Activated T-cell treated with anti-CD3 and anti-CD28 coated beads for 24 hours (primary cell): ENCODE measurements around the gene BRI3BP.
A peak's percentile ranks its signal among the peaks of the same experiment; 100 is the strongest.
"Not testable (repeated sequence)": the region's sequence is repeated elsewhere in the genome, so short reads cannot be mapped to it uniquely, and the experiment has no call there.

ENCODE experiments used
- DNase-seq: peaks from one replicate; pipeline ENCODE4 v3.0.0-alpha.2; 2020; ENCODE audit warnings: low read depth

BRI3BP gene

DNA sequence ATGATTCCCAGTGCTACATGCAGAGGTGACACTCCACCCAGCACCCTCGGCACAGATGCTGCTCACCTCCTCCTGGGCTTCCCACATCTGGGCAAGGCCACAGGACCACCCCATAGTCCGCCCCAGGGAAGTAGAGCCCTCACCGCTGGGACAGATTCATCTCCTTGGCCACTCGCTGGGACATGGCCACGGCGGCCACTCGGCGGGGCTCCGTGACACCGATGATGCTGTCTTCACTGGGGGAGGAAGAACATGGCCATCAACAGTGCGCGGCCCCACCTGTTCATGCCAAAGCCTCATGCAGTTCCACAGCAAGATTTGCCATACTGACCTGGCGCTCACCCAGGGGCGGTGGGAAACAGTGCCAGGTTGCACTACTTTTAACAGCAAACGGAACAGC, 18.2 kb upstream of the BRI3BP start:
- DNase-seq = no peak

GRCh38 chr12:124976999-124977398, 16.4 kb upstream of the BRI3BP start:
- no peak for DNase-seq

DNA sequence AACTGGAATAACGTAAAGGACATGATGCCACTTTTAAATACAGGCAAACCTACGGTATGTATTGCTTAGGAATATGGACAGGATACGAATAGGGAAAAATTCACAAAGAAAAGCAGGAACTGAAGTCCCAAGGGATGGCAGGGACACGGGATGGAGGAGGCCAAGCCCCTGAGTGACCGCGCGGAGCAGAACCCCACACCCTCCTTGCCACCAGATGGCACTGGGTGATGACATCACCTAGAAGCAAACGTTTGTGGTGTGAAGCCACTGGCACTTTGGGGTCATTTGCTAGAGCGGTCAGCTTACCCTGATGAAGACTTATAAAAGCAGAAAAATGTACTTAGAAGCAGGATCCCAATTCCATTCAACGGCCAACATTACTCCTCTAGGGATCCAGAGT, 13.9 kb upstream of the BRI3BP start:
- DNase-seq = no peak

DNA sequence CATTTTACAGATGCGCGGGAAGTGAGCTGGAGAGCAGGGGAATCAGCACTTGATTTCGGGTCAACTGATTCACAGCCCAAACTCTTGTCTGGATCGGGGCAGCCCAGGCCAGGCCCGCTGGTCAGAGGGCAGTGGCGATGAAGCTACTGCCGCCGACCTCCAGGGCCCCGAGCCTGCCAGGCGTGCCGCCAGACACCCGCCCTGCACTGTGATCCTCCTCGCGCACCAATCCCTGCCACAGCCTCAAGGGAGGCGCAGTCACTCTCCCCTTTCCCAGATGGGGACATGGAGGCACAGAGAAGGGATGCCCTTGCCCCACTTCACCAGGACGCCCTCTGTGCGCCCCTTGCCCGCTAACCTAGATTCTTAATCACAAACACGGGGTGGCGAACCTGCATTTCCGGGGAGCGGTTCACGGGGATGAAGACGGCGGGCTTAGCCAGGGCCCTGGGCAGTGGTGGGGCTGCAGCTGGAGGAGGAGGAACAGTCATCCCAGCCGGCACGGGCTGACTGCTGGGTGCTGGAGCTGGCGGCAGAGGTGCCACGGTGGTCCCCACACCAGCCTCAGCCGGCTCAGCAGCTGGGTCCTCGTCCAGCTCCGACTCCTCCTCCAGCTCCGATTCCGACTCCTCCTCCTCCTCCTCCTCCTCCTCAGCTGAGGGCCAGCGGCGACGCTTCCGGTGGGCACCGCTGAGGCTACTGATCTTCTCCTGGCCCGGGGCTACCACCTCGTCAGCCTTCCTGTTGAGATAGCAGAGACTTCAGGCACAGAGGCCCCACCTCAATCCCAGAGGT, 13.2 kb upstream of the BRI3BP start:
- DNase-seq = no peak

- not testable (repeated sequence) for DNase-seq
Observed at GRCh38 chr12:124986876-124987275, 6.6 kb upstream of the BRI3BP start.

DNA sequence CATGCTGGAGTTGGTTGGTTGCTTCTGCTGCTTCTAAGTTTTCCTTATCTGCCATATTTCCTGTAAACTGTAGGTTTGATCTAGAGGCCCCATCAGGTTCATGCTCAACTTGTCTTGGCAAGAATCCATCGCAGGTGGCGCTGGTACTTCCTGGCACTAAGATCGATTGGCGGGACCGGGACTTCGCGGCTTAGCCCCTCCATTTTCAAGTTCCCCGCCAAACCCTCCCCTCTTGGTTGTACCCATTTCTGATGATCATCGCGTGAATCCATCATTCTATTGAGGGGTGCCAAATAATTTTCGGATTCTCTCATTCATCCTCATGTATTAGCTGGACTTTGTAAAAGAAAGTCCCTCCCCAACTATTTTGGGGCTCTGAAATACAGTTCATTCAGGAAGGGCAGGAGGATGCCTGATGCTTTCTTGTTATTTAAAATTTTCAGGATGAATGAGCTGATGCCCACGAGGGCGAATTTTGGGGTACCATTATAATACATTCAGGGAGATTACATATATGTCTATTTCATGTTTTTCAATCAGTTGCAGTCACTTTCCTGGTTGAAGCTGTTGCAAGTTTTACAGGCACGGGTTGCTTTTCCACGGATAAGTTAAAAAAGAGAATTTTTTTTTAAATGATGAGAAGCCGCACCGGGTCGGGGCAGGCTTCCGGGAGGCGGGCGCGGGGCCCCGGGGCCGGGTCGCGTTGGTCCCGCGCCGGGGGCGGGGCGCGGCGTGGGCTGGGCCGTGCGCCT, 395 bp upstream of the BRI3BP start:
- DNase-seq = peak; percentile 78

- no peak for DNase-seq
Observed at GRCh38 chr12:124994437-124994975, 1.1 kb downstream of the BRI3BP start.

DNA sequence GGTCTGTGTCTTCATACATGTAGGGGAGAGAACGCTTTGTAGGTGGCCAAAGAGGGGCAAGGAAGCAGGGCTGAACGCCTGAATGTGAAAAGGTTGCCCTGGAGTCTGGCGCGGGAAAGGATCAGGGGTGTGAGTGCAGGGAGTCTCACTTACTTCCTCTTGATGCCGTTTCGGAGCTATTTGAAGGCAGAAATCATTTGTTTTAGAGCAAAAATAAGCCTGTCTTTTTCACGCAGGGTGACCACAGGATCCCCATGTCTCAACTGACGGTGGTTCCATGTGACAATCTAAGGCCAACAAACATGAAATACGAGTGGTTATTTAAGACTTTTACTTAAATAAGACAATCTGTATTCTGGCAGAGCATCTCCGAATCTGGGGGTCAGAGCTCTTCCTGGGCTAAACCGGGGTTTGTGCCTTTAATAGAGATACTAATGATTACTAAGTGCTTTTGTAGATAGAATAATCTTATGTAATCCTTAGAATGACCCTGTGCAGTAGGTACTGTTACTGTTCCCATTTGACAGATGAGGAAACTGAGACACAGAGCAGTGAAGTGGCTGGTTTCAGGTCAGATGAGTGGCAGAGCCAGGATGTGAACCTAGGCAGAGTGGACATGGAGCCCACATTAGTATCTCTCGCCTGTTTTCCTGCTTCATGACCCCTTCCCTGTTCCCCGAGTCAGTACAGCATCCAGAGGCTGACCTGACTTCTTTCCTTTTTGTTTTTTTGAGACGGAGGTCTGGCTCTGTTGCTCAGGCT, 1.9 kb downstream of the BRI3BP start:
- DNase-seq = no peak

DNA sequence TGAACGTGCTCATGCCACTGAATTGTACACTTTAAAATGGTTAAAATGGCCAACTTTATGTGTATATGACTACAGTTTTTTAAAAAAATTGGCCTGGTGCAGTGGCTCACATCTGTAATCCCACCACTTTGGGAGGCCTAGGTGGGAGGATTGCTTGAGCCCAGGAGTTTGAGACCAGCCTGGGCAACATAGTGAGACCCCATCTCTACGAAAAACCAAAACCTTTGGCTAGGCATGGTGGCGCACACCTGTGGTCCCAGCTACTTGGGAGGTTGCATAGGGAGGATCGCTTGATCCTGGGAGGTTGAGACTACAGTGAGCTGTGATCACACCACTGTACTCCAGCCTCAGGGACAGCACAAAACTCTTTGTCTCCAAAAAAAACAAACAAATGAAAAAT, 5.3 kb downstream of the BRI3BP start:
- no peak for DNase-seq

- DNase-seq = no peak
Observed at GRCh38 chr12:125001636-125002035, 8.2 kb downstream of the BRI3BP start.

DNA sequence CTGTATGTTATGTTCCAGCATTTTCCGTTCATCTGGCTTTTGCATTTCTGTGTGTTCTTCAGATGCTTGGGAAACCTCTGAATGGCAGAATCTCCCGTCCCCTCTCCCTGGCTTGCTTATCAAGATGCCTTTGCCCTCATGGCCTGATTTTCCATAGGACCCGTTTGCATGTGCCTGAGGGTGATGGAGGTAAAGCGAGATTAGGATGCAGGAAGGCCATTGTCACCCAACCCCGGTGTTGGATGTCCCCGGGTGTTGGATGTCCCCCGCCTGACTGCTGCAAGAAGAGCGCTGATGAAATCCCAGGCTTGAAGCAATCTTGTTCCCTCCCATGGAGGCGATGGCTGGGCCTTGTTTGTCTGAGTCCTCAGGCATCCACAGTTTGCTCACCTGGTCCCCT, 9.6 kb downstream of the BRI3BP start:
- no peak for DNase-seq

GRCh38 chr12:125004621-125005020, 11.2 kb downstream of the BRI3BP start:
- no peak for DNase-seq

DNA sequence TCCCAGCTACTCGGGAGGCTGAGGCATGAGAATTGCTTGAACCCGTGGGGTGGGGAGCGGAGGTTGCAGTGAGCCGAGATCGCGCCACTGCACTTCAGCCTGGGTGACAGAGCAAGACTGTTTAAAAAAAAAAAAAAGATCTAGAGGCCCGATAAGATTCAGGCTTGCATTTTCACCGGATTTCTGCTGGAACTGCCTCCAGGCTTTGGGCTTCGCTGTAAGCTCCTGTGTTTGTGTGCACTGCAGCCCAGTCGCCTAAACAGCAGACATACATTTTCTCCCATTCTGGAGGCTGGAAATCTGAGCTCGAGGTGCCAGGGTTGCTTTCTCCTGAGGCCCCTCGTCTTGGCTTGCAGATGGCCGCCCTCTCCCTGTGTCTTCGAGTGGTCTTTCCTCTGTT, 12.2 kb downstream of the BRI3BP start:
- no peak for DNase-seq

DNA sequence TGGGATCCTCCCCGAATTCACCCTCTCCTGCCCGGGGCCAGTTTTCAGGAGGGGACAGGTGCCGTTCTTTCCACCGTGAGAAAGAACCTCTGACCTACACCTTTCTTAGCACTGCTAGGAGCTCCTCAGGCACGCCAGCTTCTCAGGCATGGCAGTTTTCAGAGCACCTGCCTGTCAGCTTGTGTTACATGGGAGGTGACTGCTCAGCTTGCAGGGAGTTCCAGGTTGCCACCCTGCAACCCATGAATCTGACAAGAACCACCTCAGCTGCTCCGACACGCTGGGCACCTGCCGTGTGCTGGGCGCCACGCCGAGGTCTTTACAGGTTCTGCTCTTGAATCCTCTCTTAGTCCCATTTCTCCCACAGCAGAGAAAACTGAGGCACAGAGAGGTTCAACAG, 12.9 kb downstream of the BRI3BP start:
- no peak for DNase-seq

DNA sequence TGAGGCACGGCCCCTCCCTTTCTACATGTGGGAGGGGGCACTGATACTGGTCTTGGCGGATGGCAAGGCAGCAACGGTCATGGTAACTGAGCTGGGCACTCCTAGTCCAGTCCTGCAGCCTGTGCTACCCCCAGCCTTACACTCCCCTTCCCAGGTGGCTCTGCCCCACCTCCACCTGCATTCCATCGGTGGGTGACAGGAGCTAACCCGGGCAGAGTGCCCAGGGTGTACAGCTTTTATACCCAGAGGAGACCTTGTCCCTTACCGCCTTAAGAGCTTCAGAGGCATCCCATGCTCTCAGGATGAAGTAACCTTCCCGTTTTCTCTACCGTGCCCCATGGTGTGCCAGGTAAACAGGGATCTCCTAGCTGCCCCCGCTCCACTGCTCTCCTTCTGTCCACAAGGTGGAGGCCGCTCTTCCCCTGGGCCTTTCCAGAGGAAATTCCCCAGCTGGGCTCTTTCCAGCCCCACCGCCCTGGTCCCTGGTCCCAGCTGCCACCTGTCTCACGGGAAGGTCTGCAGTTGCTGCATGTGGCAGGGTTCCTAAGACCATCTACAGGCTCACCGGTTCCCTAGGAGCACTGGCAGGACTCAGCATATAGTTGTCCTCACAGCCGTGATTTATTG, 20.5 kb downstream of the BRI3BP start:
- no peak for DNase-seq

GRCh38 chr12:125014526-125014925, 21.1 kb downstream of the BRI3BP start:
- DNase-seq = no peak

GRCh38 chr12:125015680-125016310, 22.4 kb downstream of the BRI3BP start:
- DNase-seq = no peak

GRCh38 chr12:125017801-125018200, 24.4 kb downstream of the BRI3BP start:
- DNase-seq = no peak

DNA sequence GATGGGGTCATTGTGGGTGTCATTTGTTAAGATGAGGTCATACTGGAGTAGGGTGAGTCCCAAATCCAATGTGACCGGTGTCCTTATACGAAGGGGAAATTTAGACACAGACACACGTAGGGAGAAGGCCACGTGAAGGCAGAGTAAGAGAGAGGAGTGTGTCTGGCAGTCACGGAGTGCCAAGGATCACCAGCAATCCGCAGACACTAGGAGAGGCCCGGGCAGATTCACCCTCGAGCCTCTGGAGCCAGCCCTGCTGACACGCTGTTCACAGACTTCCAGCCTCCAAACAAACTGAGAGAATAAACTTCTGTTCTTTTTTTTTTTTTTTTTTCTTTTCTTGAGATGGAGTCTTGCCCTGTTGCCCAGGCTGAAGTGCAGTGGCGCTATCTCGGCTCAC, 24.9 kb downstream of the BRI3BP start:
- no peak for DNase-seq

GRCh38 chr12:125021096-125021495, 27.7 kb downstream of the BRI3BP start:
- no peak for DNase-seq

GRCh38 chr12:125021771-125022170, 28.3 kb downstream of the BRI3BP start:
- no peak for DNase-seq

DNA sequence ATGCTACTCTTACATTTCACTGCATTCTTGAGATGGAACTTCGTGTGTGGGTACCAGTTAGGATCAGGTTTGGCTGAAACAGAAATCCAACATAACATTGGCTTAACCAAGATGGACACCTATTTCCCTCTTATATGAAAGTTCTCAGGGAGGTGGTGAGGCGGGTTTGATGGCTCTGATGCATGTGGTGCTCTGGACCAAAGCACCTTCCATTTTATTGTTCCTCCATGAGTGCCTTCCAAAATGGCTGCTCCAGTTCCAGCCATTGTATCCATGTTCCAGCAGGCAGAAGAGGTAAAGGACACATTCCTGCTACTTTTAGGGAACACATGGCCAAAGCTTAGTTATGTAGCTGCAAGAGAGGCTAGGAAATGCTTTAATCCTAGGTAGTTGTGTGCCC, 29.6 kb downstream of the BRI3BP start:
- no peak for DNase-seq
